HG02840 (cell line): ENCODE measurements around the gene GRM5.

Source experiments
- ATAC-seq: cut with Tn5 transposase; IDR thresholded peaks from one replicate; pipeline ENCODE4 v1.9.1; 2021; ENCODE audit warnings: mild to moderate bottlenecking, moderate library complexity, moderate number of reproducible peaks; ENCODE audit not compliant: unreplicated experiment, low FRiP score

GRM5 gene

DNA sequence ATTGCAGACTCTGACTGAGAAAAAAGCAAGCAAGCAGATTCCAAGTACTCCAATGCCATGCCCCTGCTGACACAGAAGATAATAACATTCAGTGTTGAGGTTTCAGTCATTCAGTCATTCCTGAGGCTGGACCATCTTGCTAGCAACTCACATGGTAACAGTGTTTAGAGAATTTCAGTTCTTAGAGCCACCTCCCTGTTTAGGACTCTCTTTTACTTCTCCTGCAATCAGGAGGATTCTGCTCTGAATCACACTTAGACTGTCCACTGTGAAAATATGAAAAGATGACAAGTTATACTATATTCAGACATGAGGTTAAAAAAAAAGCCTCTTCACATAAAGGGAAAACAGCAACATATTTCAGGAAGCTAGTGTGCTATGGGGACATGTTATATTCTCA is 544.4 kb downstream of the GRM5 start:
- ATAC-seq: no peak

DNA sequence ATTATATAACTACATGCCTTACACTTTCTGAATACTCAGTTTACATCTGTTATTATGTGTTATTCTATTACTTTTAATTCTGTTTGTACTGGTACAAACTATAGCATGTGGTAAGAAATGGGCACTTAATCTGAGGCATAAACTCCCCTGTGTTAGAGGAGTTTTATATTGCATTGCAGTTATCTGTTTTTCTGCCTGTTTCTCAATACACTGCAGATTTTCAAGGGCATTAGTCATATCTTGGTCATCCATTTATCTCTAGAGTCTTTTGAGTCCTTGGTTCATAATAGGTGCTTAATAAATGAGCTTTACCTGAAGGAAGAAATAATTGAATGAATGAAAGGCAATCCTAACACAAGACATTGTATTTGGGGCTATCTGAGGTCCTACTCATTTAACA is 545.4 kb downstream of the GRM5 start:
- no peak for ATAC-seq

DNA sequence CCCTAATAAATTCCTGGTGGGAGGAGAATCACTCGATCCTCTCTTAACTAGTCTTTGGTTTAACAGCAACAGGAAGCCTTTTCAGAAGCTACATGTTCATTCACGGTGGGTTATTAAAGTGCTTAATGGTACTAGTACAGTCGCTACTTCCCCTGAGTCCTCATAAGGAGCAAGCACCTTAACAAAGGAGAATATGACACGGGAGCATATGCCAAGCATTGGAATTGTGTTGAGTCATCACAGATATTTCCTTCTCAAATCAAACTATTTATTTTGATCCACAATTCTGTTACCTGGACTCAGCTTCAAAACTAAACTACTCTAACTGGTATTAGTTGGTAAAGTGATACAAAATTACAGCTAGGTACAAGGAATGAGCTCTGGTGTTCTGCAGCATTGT is 550.8 kb downstream of the GRM5 start:
- no peak for ATAC-seq

DNA sequence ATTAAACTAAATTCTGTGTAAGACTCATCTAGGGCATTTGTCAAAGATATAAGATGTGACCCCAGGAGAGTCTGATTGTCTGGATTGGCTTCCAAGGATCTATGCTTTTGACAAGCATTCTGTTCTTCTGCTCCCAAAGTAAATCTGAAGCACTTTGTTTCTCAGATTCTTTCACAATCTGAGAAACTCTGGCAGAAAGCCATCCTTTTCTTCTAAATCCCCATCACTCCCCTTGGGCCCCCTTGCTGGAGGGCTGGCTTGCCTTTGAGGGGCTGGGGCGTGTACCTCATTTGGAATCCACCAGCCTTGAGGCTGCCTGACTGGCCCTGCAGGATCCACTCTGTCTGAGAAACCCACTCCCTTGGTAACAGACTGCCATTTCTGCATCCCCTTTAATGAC is 554.8 kb downstream of the GRM5 start:
- ATAC-seq: no peak

DNA sequence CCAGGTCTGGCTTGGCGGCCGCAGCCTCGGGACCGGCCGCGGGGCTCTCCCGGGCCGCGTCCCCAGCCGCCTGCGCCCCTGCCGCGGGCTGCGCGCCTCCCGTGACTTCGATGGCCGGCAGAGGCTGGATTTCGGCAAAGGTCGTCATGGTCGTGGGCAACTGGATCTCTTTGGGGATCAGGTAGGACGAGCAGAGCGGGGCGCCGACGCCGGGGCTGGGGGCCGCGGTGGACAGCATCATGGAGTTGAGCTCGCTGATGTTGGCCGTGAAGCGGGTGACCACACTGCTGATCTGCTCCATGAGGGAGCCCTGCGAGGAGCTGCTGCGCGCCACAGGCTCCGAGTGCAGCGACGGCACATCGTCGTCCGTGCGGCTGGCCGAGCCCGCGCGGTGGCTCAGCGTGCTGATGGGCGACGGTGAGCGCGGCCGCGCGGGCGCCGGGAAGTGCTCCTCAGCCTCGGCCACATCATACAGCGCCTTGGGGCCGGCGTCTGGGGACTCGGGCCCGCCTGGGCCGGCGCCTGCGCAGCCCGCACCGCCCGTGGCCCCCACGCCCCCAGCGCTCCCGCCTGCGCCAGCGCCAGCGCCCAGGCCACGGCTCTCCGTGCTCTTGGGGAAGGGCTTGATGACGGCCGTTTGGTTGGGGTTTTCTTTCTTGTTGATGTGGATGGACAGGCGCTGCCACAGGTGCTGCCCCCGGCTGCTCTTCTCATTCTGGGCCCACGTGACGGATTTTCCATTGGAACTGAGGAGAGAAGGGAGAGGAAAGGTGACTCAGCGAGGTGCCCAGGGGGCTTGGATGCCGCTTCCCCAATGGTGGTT is 556.8 kb downstream of the GRM5 start:
- ATAC-seq: no peak

DNA sequence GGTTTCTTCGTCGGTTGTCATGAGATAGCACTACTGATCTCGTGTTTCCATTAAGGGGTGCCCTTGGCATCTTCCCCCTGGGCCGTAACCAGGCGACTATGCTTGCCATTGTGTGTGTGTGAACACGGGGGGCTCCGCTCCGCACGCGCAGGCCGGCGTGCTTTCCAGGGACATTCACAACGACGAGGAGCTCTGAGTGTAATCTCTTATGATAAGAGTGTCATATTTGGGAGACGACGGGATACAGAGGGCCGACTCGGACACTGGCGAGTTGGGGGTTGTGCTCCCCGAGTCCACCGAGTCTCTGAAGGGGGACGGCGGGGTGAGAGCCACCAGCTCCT is 557.4 kb downstream of the GRM5 start:
- no peak for ATAC-seq

DNA sequence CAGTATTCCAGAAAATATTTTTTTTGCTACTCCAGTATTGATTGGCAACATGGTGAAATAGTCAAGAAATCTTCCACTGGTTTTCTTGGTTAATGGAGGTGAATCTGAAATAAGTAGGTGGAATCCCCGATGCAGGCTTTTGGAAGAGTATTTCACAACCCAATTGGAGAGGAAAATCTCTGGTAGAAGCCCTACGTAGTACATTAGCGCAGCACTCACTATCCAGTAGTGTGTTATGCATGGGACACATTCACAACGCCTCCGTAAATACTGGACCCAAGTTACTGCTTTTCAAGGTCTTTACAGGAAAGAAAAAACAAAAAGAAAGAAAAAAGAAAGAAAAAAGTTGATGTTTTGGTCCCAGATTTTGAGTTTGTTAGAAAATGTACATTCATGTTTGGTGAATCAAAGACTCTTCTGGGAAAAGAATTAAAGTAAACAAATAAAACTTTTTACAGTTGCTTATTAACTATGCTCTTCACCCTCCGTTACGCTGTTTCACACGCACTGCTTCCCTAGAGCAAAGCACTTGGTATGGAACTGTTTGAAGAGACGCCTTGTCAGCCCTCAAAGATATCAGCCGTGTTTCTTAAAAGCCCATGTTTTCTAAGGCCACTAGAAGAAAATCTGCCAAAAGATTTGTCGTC is 557.9 kb downstream of the GRM5 start:
- no peak for ATAC-seq

DNA sequence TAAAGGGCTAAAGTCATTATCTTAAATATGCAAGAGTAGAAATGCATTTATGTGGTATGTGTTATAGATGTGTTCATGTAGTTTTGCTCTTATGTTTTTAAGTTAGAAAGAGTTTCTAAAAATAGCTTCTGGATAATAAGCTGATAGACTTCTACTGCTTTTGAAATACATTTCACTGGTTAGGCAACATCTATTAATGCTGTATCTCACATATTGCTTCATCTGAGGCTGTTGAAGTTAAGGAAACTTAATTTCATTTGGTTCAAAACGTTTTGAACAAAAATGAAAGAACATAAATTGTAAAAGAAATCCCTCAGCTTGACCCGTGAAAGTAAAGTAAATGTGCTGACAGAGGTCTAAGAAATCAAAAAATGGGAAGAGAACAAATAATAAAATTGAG is 564.2 kb downstream of the GRM5 start:
- no peak for ATAC-seq

DNA sequence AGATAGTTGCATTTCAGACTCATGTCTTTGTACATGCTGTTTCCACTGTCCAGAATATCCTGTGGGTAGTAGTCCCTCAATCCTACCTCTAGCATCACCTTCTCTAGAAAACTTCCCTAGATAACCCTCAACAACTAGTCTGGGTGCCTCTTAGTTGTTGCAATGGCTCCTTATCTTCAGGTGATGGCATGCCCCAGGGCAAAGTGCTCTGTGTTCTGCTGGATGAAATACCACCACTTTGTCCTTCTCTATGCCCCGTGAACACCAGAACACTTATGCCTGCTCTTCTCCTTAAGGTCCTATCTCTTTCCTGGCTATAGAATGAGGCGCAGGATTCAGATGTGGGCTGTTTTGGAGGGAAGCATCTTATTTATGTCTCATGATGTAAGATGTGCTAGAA is 569.9 kb downstream of the GRM5 start:
- ATAC-seq: no peak

DNA sequence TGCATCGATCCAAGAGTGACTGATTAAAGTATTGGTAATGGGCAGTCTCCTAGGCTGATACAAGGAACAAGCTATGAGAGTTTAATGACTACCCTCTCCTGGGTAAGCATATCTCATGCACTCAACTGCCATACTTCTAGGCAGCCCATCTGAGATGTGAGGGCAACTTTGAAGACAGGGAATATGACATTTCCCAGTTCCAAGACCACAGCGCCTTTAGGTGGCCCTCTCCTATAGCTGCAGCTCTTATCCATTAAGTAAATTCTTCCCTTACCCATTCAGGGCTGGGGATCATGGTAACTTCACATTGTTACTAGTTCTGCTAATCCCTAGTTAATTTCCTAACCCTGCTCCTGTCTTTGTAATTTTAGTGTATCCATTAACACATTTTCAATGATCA is 570.9 kb downstream of the GRM5 start:
- ATAC-seq: no peak

DNA sequence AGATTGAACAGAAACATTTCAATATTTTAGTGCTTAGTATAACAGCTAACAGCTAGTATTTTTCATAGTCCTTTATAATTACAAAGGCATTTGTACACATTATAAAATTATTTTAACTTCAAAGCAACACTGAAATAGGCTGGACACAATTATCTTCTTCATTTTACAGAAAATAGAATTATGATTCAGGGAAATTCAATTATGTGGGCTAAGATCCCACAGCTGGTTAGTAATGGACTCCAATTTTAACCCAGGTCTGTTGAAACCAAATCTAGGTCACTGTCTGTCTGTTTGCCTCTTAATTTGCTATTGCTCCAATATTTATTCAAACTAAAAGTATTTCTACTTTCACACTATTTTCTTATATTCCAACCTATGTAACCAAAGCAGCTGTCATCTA is 574.1 kb downstream of the GRM5 start:
- ATAC-seq: no peak

DNA sequence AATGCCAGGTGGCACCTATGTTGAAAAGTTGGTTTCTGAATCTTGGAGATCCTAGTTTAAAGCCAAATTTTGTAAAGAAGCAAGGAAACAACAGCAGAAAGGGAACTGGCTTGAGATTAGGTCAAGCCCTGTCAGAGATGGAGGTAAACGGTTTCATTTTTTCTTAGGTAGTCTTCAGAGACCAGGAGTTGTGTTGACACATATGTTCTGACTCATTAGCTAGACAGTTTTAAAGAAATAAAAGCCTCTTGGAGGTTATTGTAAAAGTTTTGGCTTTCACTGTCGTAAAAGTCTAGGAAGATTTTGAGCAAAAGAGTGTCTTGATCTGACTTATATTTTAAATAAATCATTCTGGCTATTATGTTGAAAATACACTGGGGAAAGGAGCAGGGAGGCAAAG is 576.8 kb downstream of the GRM5 start:
- no peak for ATAC-seq

DNA sequence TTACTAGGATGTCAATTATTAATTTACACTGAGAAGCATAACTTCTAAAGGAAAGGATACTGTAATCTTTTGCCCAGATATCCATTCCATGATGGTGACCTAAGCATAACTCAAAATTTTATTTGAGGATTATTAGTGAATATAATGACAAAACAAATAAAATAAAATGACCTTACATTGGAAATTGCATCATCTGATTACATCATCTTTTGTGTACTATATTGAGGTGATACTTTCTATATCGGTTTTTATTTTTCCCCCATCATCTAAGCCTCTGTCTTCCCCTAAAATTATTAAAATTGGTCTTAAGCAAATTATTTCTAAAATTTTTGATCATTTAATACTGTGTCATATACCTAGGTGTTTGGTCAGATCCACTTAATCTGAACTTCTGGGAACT is 578.1 kb downstream of the GRM5 start:
- ATAC-seq: no peak

DNA sequence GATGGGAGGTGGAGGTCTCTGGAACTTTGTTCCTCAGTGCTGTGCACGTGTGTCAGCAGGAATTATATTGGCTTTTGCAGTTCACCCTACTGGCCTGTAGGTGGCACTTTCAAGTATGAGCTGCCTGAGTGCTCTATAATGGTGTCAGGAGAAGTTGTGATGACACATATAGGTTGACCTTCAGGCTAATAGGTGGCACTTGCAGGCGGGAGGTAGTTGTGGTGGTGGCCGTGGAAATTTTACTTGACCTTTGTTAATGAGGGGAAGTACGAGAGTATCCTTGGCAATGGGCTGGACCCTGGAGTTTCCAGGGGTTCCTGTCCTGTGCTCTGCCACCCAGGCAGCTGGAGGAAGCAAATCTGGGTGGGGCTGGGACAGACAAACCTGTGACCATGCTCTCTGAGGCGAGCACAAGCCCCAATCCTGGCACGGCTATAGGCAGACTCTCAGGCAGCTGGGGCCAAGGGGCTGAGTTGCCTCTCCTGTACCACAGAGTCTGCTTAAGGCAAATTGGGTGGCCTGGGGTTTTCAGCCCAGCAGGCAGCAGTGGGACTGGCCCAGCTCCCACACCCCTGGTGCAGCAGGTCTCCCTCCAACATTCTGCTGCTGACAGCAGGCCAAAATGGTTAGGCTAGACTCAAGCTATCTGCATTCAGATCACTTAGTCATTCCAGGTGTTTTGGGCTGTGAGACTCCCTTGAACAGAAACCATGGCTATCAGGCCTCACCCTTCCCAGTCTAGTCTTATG is 580.7 kb downstream of the GRM5 start:
- peak; percentile 66 for ATAC-seq

DNA sequence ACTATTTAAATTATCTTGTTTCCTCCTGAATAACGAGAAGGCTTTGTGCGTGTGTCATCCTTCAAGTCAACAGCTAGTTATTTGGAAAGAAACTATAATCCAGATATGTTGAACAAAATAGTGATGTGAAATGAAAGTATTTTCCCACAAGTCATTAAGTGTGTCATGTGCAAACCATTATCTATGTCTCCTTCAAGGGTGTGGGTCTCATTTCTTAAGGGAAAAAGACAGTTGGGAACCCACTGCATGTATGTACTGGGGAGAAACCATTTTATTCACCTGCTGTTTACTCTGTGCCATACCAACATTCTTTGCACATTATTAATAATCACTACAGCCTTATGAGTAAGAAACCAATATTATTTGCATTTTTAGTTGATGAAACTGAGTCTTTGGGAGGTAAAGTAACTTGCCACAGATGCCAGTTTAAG is 582.9 kb downstream of the GRM5 start:
- ATAC-seq: no peak

DNA sequence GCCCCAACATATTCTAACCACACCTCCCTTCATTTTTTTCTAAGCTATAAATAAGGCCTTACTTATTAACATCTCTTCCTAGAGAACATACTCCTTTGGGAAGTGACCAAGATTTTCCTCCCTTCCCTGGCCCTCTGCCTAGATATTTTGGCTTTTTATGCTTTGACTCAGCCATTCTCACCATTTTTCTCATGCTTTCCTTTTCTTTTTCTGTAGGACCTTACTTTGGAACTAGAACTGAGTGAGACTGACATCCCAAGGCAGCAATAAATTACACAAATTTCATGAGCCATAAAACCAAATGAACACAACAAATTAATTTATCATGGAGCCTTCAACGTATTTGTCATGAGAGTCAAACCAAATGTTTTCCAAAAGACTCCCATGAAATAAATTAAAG is 585.6 kb downstream of the GRM5 start:
- no peak for ATAC-seq

DNA sequence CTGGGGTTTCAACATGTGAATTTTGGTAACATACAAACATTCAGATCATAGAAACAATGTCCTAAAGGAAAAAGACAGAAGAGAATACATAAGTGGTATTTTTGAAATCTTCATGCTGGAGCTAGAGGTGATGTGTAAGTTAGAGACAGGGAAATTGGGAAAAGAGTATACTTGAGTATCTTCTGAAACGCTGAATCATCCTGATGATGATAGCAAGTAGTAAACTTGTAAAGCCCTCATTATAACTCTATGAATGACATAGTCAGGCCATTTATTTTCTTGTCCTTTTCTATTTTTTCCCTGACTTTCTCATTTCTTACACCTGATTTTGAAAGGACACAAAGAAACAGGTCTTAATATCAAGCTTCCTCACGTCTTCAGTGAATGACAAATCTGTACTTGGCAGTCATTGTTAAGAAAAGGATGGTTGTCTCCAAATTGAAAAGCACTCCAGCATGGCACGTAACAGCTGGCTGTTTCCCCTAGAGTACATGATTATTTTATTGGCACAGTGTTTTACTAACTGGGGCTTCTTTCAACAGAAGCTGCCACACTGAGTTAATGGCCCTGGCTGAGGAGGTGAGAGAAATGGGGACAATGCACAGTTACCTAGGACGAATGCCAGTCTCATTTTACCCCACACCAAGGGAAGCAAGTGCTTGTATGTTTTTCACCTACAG is 587.5 kb downstream of the GRM5 start:
- no peak for ATAC-seq

DNA sequence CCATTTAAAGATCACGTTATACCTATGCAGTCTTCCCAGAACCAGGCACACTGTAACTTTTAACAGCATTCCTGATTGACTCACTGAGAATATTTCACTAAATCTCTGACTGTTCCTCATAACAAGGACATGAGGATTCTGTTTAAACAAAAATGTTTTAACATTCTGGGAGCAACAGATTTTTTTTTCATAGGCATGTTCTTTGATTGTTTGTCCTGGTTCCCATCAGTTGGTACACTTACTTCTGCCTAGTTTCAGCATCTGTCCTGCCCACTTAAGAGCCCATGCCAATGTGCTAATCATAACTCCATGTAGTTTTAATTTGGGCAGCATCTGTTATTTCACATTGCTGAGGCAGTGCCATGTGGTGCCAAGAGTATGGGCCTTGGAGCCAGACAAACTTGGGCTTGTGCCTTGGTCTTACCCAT is 589.8 kb downstream of the GRM5 start:
- no peak for ATAC-seq

DNA sequence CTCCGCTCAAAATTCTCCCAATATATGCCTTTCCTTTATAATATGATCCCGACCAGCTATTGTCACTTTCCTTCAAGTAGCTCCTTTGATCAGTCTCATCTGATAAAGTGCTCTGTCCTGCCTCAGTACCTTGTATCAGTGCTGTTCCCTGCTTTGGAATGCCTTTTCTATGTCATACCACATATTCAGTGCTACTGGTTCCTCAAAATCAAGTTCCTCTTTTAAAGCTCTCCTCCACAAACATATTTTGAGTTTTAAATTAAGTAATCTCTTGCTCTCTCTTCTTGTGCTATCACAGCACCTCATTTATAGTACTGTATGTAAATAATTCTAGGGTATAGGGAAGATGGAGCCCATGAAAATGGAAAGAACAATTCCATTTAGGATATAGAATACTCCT is 591.1 kb downstream of the GRM5 start:
- no peak for ATAC-seq

DNA sequence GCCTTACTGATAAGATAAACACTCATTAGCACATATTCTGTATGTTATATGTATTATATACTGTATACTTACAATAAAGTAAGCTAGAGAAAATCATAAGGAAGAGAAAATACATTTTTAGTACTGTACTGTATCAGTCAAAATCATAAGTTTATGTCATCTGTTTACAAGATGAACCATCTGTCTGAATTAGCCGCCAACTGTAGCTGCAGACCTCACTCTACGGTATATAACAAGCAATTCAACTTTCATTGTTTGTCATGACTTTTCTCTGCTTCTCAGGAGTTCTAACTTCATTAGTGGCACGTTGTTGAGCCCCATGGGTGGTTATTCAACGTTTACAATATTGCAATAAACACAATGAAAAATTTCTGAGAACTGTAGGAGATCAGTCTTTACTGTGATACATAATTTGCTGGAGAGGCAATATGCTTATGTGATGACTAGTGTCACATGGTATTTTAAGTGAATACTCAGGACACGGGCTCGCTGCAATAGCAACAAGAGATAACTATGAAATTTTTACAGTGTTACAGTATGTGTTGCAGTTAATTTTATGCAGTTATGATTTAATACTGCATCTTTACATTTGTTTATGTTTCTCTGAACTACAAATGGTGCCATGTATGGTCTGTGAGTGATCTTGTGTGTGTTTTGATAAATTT is 596.1 kb downstream of the GRM5 start:
- ATAC-seq: no peak

DNA sequence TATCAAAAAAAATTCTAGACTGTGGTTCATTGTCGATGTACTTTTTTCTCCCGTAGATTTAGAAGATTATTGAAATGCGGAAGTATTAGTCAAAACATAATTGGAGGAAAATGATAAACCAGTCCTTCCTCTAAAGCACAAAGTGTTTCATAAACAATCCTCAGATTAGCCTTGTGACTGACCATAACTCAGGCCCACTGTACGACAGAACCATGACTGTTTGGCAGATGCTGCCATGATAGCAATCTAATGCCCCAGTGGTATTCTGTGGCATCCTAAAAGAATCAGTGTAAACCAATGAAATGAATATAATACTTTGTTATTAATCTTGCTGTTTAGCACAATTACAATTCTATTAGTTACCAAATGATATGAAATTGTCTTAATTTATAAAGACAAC is 601.3 kb downstream of the GRM5 start:
- ATAC-seq: no peak
